Smooth muscle cell (in vitro differentiated cells): ENCODE results near the gene SCFD2. TPM values are rescaled to one million over a fixed set of nuclear protein-coding genes. Genes with fewer than 3 reads are reported as not detected.
A peak's percentile ranks its signal among the peaks of the same experiment; 100 is the strongest.

Experiments used
- DNase-seq: peaks from one replicate; lab custom pipeline; 2025; ENCODE audit not compliant: unreplicated experiment; lab: John Stamatoyannopoulos, UW
- H2AFZ ChIP-seq: fragments of 200-600 bp; sonication (generic); 2 replicates; pipeline ENCODE4 v1.6.0; 2016; ENCODE audit warnings: antibody characterized with exemption, low read depth, mild to moderate bottlenecking
- H3F3A ChIP-seq: fragments of 200-600 bp; sonication (generic); 2 replicates; pipeline ENCODE4 v1.6.0; 2017; ENCODE audit warnings: antibody characterized with exemption, low read depth
- H3K27ac ChIP-seq: fragments of 200-600 bp; sonication (generic); 2 replicates; pipeline ENCODE4 v1.5.1; 2016; ENCODE audit warnings: low read depth, mild to moderate bottlenecking
- H3K27me3 ChIP-seq: fragments of 200-600 bp; sonication (generic); 2 replicates; pipeline ENCODE4 v1.6.1; 2016; ENCODE audit warnings: low read depth, mild to moderate bottlenecking
- H3K36me3 ChIP-seq: fragments of 200-600 bp; sonication (generic); 2 replicates; pipeline ENCODE4 v1.5.1; 2016; ENCODE audit warnings: low read depth
- H3K4me1 ChIP-seq: fragments of 200-600 bp; sonication (generic); 2 replicates; pipeline ENCODE4 v1.5.1; 2016; ENCODE audit warnings: low read depth
- H3K4me2 ChIP-seq: fragments of 200-600 bp; sonication (generic); 2 replicates; pipeline ENCODE4 v1.6.0; 2016; ENCODE audit warnings: mild to moderate bottlenecking
- H3K4me3 ChIP-seq: fragments of 200-600 bp; sonication (generic); 2 replicates; pipeline ENCODE4 v1.5.1; 2016; ENCODE audit warnings: mild to moderate bottlenecking
- H3K79me2 ChIP-seq: fragments of 200-600 bp; sonication (generic); 2 replicates; pipeline ENCODE4 v1.6.0; 2016; ENCODE audit warnings: low read depth, mild to moderate bottlenecking
- H3K9ac ChIP-seq: fragments of 200-600 bp; sonication (generic); 2 replicates; pipeline ENCODE4 v1.6.0; 2016; ENCODE audit warnings: low read depth
- H3K9me3 ChIP-seq: fragments of 200-600 bp; sonication (generic); replicated peaks from 2 replicates; pipeline ENCODE4 v1.5.1; 2016; ENCODE audit warnings: low read depth
- H4K20me1 ChIP-seq: fragments of 200-600 bp; sonication (generic); 2 replicates; pipeline ENCODE4 v1.6.0; 2016; ENCODE audit warnings: low read depth
- CTCF ChIP-seq: fragments of 200-600 bp; sonication (generic); IDR thresholded peaks from 2 replicates; pipeline ENCODE4 v1.5.1; 2017; ENCODE audit warnings: borderline replicate concordance, mild to moderate bottlenecking, antibody characterized with exemption; ENCODE audit not compliant: insufficient read depth, poor library complexity, severe bottlenecking
- WGBS: methylation state at CpG from one replicate; pipeline ENCODE4 v1.1.7; 2016; ENCODE audit warnings: low lambda C conversion rate; 5-methylcytosine and 5-hydroxymethylcytosine counted together
- polyA plus RNA-seq: library from polyadenylated mRNA; unstranded; fragments of >200 nt; fragmentation: Nextera tagmentation; extraction: Ambion mirVana; gene quantifications from 2 replicates; pipeline ENCODE4 v1.2.1, GENCODE V29; 2016
- total RNA-seq: library from RNA; depleted of rRNA; stranded (reverse); fragments of >200 nt; gene quantifications from 2 replicates; pipeline ENCODE4 v1.2.3, GENCODE V29; 2014

Gene SCFD2
- total and polyA plus RNA-seq, 2 experiments from 2014 or later = 7.8 to 11.4 TPM

GRCh38 chr4:53055716-53056403 lies 310.0 kb downstream of the SCFD2 start:
- H3K27me3 ChIP-seq = no peaks in the 10 kb centered on the region
- no peaks in the 10 kb centered on the region for H3K79me2 ChIP-seq
- H3K4me1 ChIP-seq = no peaks in the 10 kb centered on the region
- no peak overlapping the region for H2AFZ ChIP-seq
- no peak overlapping the region for H3K27ac ChIP-seq
- H3K9me3 ChIP-seq = no peaks in the 10 kb centered on the region
- H3F3A ChIP-seq = no peaks in the 10 kb centered on the region
- H3K4me2 ChIP-seq = no peak overlapping the region
- H3K4me3 ChIP-seq = no peak overlapping the region
- H4K20me1 ChIP-seq = no peaks in the 10 kb centered on the region
- 88% methylated on average over 5 of the region's 5 CpGs for WGBS
- H3K9ac ChIP-seq = no peak overlapping the region
- no peaks in the 10 kb centered on the region for H3K36me3 ChIP-seq
- TF ChIP-seq CTCF = no peak
- no peak for DNase-seq

GRCh38 chr4:53055274-53055673 lies 310.6 kb downstream of the SCFD2 start:
- H3K36me3 ChIP-seq = no peaks in the 10 kb centered on the region
- H3K4me3 ChIP-seq = no peak overlapping the region
- no peak overlapping the region for H3K27ac ChIP-seq
- no peaks in the 10 kb centered on the region for H4K20me1 ChIP-seq
- H3K4me1 ChIP-seq = no peaks in the 10 kb centered on the region
- no peak for DNase-seq
- H3K9me3 ChIP-seq = no peaks in the 10 kb centered on the region
- no peaks in the 10 kb centered on the region for H3F3A ChIP-seq
- 41% methylated on average over 2 of the region's 2 CpGs for WGBS
- no peak overlapping the region for H2AFZ ChIP-seq
- H3K79me2 ChIP-seq = no peaks in the 10 kb centered on the region
- peak overlapping the region; percentile 44 for H3K4me2 ChIP-seq
- no peaks in the 10 kb centered on the region for H3K27me3 ChIP-seq
- TF ChIP-seq CTCF = no peak
- H3K9ac ChIP-seq = no peak overlapping the region

GRCh38 chr4:53050361-53050774 lies 315.5 kb downstream of the SCFD2 start:
- H3K4me1 ChIP-seq = no peaks in the 10 kb centered on the region
- no peak for DNase-seq
- no peaks in the 10 kb centered on the region for H3K9me3 ChIP-seq
- no peaks in the 10 kb centered on the region for H3K36me3 ChIP-seq
- H3K27me3 ChIP-seq = no peaks in the 10 kb centered on the region
- H3K79me2 ChIP-seq = no peaks in the 10 kb centered on the region
- no peaks in the 10 kb centered on the region for H3F3A ChIP-seq
- H4K20me1 ChIP-seq = no peaks in the 10 kb centered on the region
- H3K4me3 ChIP-seq = no peak overlapping the region
- no peak overlapping the region for H2AFZ ChIP-seq
- no peak for TF ChIP-seq CTCF
- 80% methylated on average over 4 of the region's 4 CpGs for WGBS
- H3K9ac ChIP-seq = no peak overlapping the region
- no peak overlapping the region for H3K4me2 ChIP-seq
- H3K27ac ChIP-seq = no peak overlapping the region

- no peak overlapping the region for H3K27ac ChIP-seq
- 85% methylated on average over 1 of the region's 1 CpG for WGBS
- H3K4me2 ChIP-seq = no peak overlapping the region
- no peaks in the 10 kb centered on the region for H3K4me1 ChIP-seq
- no peaks in the 10 kb centered on the region for H3K79me2 ChIP-seq
- H2AFZ ChIP-seq = no peak overlapping the region
- H3K4me3 ChIP-seq = no peak overlapping the region
- H3K9me3 ChIP-seq = no peaks in the 10 kb centered on the region
- no peaks in the 10 kb centered on the region for H3F3A ChIP-seq
- H3K27me3 ChIP-seq = no peaks in the 10 kb centered on the region
- TF ChIP-seq CTCF = no peak
- no peaks in the 10 kb centered on the region for H4K20me1 ChIP-seq
- no peak overlapping the region for H3K9ac ChIP-seq
- no peaks in the 10 kb centered on the region for H3K36me3 ChIP-seq
- no peak for DNase-seq
Measured at GRCh38 chr4:53049528-53049927, 316.3 kb downstream of the SCFD2 start.
